ENCODE measurements around the gene KCNJ6. TPM values are rescaled to one million over a fixed set of nuclear protein-coding genes. Genes with fewer than 3 reads are reported as not detected.

The KCNJ6 gene
- total RNA-seq: 0.07 and 0.33 TPM in 2 replicates

- no peak for DNase-seq (ENCODE audit: low read depth)
- peak; percentile 92 for TF ChIP-seq CTCF (IDR thresholded peaks at IDR 0.05; ENCODE audit: insufficient read depth, low read length, poor library complexity, severe bottlenecking)
- no peaks in the 10 kb centered on the region for H3K36me3 ChIP-seq (ENCODE audit: control insufficient read depth, insufficient read depth, low read length)
- peaks cover 16% of the 10 kb centered on the region for H3K27me3 ChIP-seq (ENCODE audit: control insufficient read depth, insufficient read depth, low read length)
- peak within 1 kb of the TSS; percentile 26 for H3K4me3 ChIP-seq (ENCODE audit: low read depth, low read length)
These were observed at the start of gene KCNJ6 for GRCh38 chr21:37916310-37917051. KCNJ6 (minus strand) TSS chr21:37916457; CDS start chr21:37840682, 75,775 bp downstream.

- H3K4me3 ChIP-seq (ENCODE audit: low read depth, low read length): no peak overlapping the region
- no peak for TF ChIP-seq CTCF (IDR thresholded peaks at IDR 0.05; ENCODE audit: insufficient read depth, low read length, poor library complexity, severe bottlenecking)
- no peaks in the 10 kb centered on the region for H3K36me3 ChIP-seq (ENCODE audit: control insufficient read depth, insufficient read depth, low read length)
- no peaks in the 10 kb centered on the region for H3K27me3 ChIP-seq (ENCODE audit: control insufficient read depth, insufficient read depth, low read length)
- no peak for DNase-seq (ENCODE audit: low read depth)
These were observed 49.0 kb upstream of the KCNJ6 start for GRCh38 chr21:37965088-37965805.

- Histone ChIP-seq H3K27me3 (ENCODE audit: control insufficient read depth, insufficient read depth, low read length) (no peaks in the 10 kb centered on the region), H3K4me3 (ENCODE audit: low read depth, low read length) (no peak overlapping the region), H3K36me3 (ENCODE audit: control insufficient read depth, insufficient read depth, low read length) (no peaks in the 10 kb centered on the region)
- no peak for DNase-seq (ENCODE audit: low read depth)
- no peak for TF ChIP-seq CTCF (IDR thresholded peaks at IDR 0.05; ENCODE audit: insufficient read depth, low read length, poor library complexity, severe bottlenecking)
These were observed 42.3 kb upstream of the KCNJ6 start for GRCh38 chr21:37958537-37958936.

- Histone ChIP-seq H3K4me3 (ENCODE audit: low read depth, low read length) (no peak overlapping the region), H3K36me3 (ENCODE audit: control insufficient read depth, insufficient read depth, low read length) (no peaks in the 10 kb centered on the region), H3K27me3 (ENCODE audit: control insufficient read depth, insufficient read depth, low read length) (no peaks in the 10 kb centered on the region)
- no peak for DNase-seq (ENCODE audit: low read depth)
- no peak for TF ChIP-seq CTCF (IDR thresholded peaks at IDR 0.05; ENCODE audit: insufficient read depth, low read length, poor library complexity, severe bottlenecking)
These were observed 40.5 kb upstream of the KCNJ6 start for GRCh38 chr21:37956772-37957171.

GRCh38 chr21:37945036-37945435 is 28.8 kb upstream of the KCNJ6 start:
- Histone ChIP-seq H3K36me3 (ENCODE audit: control insufficient read depth, insufficient read depth, low read length) (no peaks in the 10 kb centered on the region), H3K4me3 (ENCODE audit: low read depth, low read length) (no peak overlapping the region), H3K27me3 (ENCODE audit: control insufficient read depth, insufficient read depth, low read length) (no peaks in the 10 kb centered on the region)
- TF ChIP-seq CTCF (IDR thresholded peaks at IDR 0.05; ENCODE audit: insufficient read depth, low read length, poor library complexity, severe bottlenecking): no peak
- DNase-seq (ENCODE audit: low read depth): no peak
